HUES64 (cell line): ENCODE measurements around the gene TNFSF8.

ENCODE experiments used
- H3K27ac ChIP-seq: 2 replicates; pipeline ENCODE4 v1.7.0; 2013; ENCODE audit warnings: low read depth, low read length, inconsistent platforms
- H3K27me3 ChIP-seq: 2 replicates; pipeline ENCODE4 v1.6.1; 2013; ENCODE audit warnings: mild to moderate bottlenecking, low read length; ENCODE audit not compliant: insufficient read depth
- H3K36me3 ChIP-seq: 2 replicates; pipeline ENCODE4 v1.6.1; 2013; ENCODE audit warnings: mild to moderate bottlenecking, low read length; ENCODE audit not compliant: insufficient read depth
- H3K4me1 ChIP-seq: 2 replicates; pipeline ENCODE4 v1.6.1; 2013; ENCODE audit warnings: mild to moderate bottlenecking, low read length, moderate library complexity; ENCODE audit not compliant: insufficient read depth
- H3K4me3 ChIP-seq: 2 replicates; pipeline ENCODE4 v1.5.1; 2013; ENCODE audit warnings: mild to moderate bottlenecking, low read length, moderate library complexity
- H3K9ac ChIP-seq: 2 replicates; pipeline ENCODE4 v1.6.1; 2013; ENCODE audit warnings: mild to moderate bottlenecking, low read depth, low read length
- H3K9me3 ChIP-seq: 2 replicates; pipeline ENCODE4 v1.6.1; 2013; ENCODE audit warnings: low read depth, low read length; ENCODE audit not compliant: insufficient read depth
- WGBS: fragments of 150-250, 120-280 bp; methylation state at CpG from one replicate; pipeline ENCODE4 v1.1.7; 2013; ENCODE audit warnings: missing lambda C conversion rate; 5-methylcytosine and 5-hydroxymethylcytosine counted together

TNFSF8 gene

GRCh38 chr9:114914139-114914538, 16.3 kb downstream of the TNFSF8 start:
- Histone ChIP-seq H3K4me3 (no peak overlapping the region), H3K4me1 (peaks cover 5% of the 10 kb centered on the region; the same call in 1 of the 2 replicates), H3K27me3 (peaks cover 48% of the 10 kb centered on the region), H3K27ac (no peak overlapping the region), H3K9ac (no peak overlapping the region), H3K9me3 (no peaks in the 10 kb centered on the region), H3K36me3 (no peaks in the 10 kb centered on the region)
- WGBS: 88% methylated on average over 1 of the region's 1 CpG

- H3K4me3 ChIP-seq: no peak overlapping the region
- H3K9me3 ChIP-seq: no peaks in the 10 kb centered on the region
- 95% methylated on average over 4 of the region's 4 CpGs for WGBS
- H3K36me3 ChIP-seq: no peaks in the 10 kb centered on the region
- no peak overlapping the region for H3K9ac ChIP-seq
- H3K27ac ChIP-seq: no peak overlapping the region
- H3K4me1 ChIP-seq: peaks cover 8% of the 10 kb centered on the region; the same call in 1 of the 2 replicates
- H3K27me3 ChIP-seq: peaks cover 46% of the 10 kb centered on the region
These were observed 16.7 kb downstream of the TNFSF8 start for GRCh38 chr9:114913656-114914055.

- H3K9ac ChIP-seq: no peak overlapping the region
- no peaks in the 10 kb centered on the region for H3K9me3 ChIP-seq
- 74% methylated on average over 5 of the region's 5 CpGs for WGBS
- no peaks in the 10 kb centered on the region for H3K36me3 ChIP-seq
- H3K4me1 ChIP-seq: peaks cover 12% of the 10 kb centered on the region; the same call in 1 of the 2 replicates
- H3K27me3 ChIP-seq: peaks cover 43% of the 10 kb centered on the region
- no peak overlapping the region for H3K4me3 ChIP-seq
- H3K27ac ChIP-seq: no peak overlapping the region
These were observed 17.2 kb downstream of the TNFSF8 start for GRCh38 chr9:114913217-114913616.

- WGBS: 93% methylated on average over 1 of the region's 2 CpGs
- no peak overlapping the region for H3K9ac ChIP-seq
- no peak overlapping the region for H3K4me3 ChIP-seq
- no peaks in the 10 kb centered on the region for H3K9me3 ChIP-seq
- H3K4me1 ChIP-seq: peaks cover 21% of the 10 kb centered on the region; the same call in 1 of the 2 replicates
- peaks cover 24% of the 10 kb centered on the region for H3K27me3 ChIP-seq
- no peaks in the 10 kb centered on the region for H3K36me3 ChIP-seq
- H3K27ac ChIP-seq: no peak overlapping the region
These were observed 19.1 kb downstream of the TNFSF8 start for GRCh38 chr9:114911167-114911821.

GRCh38 chr9:114910541-114910940, 19.9 kb downstream of the TNFSF8 start:
- Histone ChIP-seq H3K9ac (no peak overlapping the region), H3K27ac (no peak overlapping the region), H3K4me3 (no peak overlapping the region), H3K36me3 (no peaks in the 10 kb centered on the region), H3K27me3 (peaks cover 16% of the 10 kb centered on the region; the same call in 1 of the 2 replicates), H3K4me1 (peaks cover 21% of the 10 kb centered on the region; the same call in 1 of the 2 replicates), H3K9me3 (no peaks in the 10 kb centered on the region)
- WGBS: 92% methylated on average over 4 of the region's 4 CpGs

- Histone ChIP-seq H3K27ac (no peak overlapping the region), H3K4me3 (no peak overlapping the region), H3K27me3 (peaks cover 7% of the 10 kb centered on the region; the same call in 1 of the 2 replicates), H3K9ac (no peak overlapping the region), H3K36me3 (no peaks in the 10 kb centered on the region), H3K9me3 (no peaks in the 10 kb centered on the region), H3K4me1 (peaks cover 21% of the 10 kb centered on the region; the same call in 1 of the 2 replicates)
- 92% methylated on average over 1 of the region's 1 CpG for WGBS
These were observed 20.7 kb downstream of the TNFSF8 start for GRCh38 chr9:114909661-114910060.

- H3K9ac ChIP-seq: 0 out of 2 replicates have a peak overlapping the region, but pooled peaks have one; percentile 11
- H3K4me3 ChIP-seq: no peak overlapping the region
- WGBS: 84% methylated on average over 6 of the region's 6 CpGs
These were observed 21.5 kb downstream of the TNFSF8 start for GRCh38 chr9:114908805-114909448.

GRCh38 chr9:114908104-114908622, 22.2 kb downstream of the TNFSF8 start:
- WGBS: 44% methylated on average over 3 of the region's 3 CpGs
- Histone ChIP-seq H3K9me3 (no peaks in the 10 kb centered on the region), H3K9ac (no peak overlapping the region), H3K4me1 (peaks cover 21% of the 10 kb centered on the region; the same call in 1 of the 2 replicates), H3K4me3 (no peak overlapping the region), H3K27me3 (no peaks in the 10 kb centered on the region), H3K27ac (no peak overlapping the region; the same call in 1 of the 2 replicates), H3K36me3 (no peaks in the 10 kb centered on the region)

More at GRCh38 chr9:114908805-114909448, 21.5 kb downstream of the TNFSF8 start:
- H3K27ac ChIP-seq: no peak overlapping the region
- H3K36me3 ChIP-seq: no peaks in the 10 kb centered on the region
- H3K4me1 ChIP-seq: peaks cover 21% of the 10 kb centered on the region; the same call in 1 of the 2 replicates
- H3K27me3 ChIP-seq: no peaks in the 10 kb centered on the region; the same call in 1 of the 2 replicates
- no peaks in the 10 kb centered on the region for H3K9me3 ChIP-seq

GRCh38 chr9:114906922-114907571, 23.3 kb downstream of the TNFSF8 start:
- Histone ChIP-seq H3K9ac (no peak overlapping the region), H3K27me3 (no peaks in the 10 kb centered on the region), H3K27ac (no peak overlapping the region), H3K36me3 (no peaks in the 10 kb centered on the region), H3K4me1 (peaks cover 21% of the 10 kb centered on the region; the same call in 1 of the 2 replicates), H3K9me3 (no peaks in the 10 kb centered on the region), H3K4me3 (no peak overlapping the region)
- 41% methylated on average over 7 of the region's 7 CpGs for WGBS

- Histone ChIP-seq H3K4me1 (peaks cover 16% of the 10 kb centered on the region; the same call in 1 of the 2 replicates), H3K27ac (no peak overlapping the region), H3K27me3 (no peaks in the 10 kb centered on the region), H3K36me3 (no peaks in the 10 kb centered on the region), H3K4me3 (no peak overlapping the region), H3K9ac (no peak overlapping the region), H3K9me3 (no peaks in the 10 kb centered on the region)
- 87% methylated on average over 7 of the region's 7 CpGs for WGBS
These were observed 25.0 kb downstream of the TNFSF8 start for GRCh38 chr9:114905170-114905940.
